Astrocyte of the spinal cord (primary cell): ENCODE results near the gene TMEM242.

Experiments used
- DNase-seq: peaks from one replicate; pipeline ENCODE4 v3.0.0; 2011; ENCODE audit warnings: low read depth, low spot score
- H3K4me3 ChIP-seq: 2 replicates; pipeline ENCODE4 v1.5.1; 2011; ENCODE audit warnings: low read depth, mild to moderate bottlenecking, low read length, moderate library complexity
- CTCF ChIP-seq: IDR thresholded peaks from 2 replicates; pipeline ENCODE4 v1.5.1; 2012; ENCODE audit warnings: low read depth, mild to moderate bottlenecking, low read length, inconsistent platforms
- in situ Hi-C: cut with HindIII; loops from 2 replicates; pipeline ENCODE4 v1.10.0; 2017; ENCODE audit warnings: low sequenced_read_pairs

TMEM242 gene

GRCh38 chr6:157260735-157261410 lies 62.4 kb downstream of the TMEM242 start:
- in situ Hi-C loops, result no loop called here
- DNase-seq, result no peak
- TF ChIP-seq CTCF, result no peak
- H3K4me3 ChIP-seq, result no peak overlapping the region

- no peak for TF ChIP-seq CTCF
- DNase-seq, result no peak
- H3K4me3 ChIP-seq, result no peak overlapping the region
- in situ Hi-C loops, result no loop called here
Measured at GRCh38 chr6:157259443-157259842, 63.9 kb downstream of the TMEM242 start.

GRCh38 chr6:157258878-157259277 lies 64.4 kb downstream of the TMEM242 start:
- no peak for DNase-seq
- H3K4me3 ChIP-seq, result no peak overlapping the region
- in situ Hi-C loops, result no loop called here
- no peak for TF ChIP-seq CTCF

GRCh38 chr6:157255079-157255478 lies 68.2 kb downstream of the TMEM242 start:
- no peak overlapping the region for H3K4me3 ChIP-seq
- in situ Hi-C loops, result no loop called here
- TF ChIP-seq CTCF, result no peak
- DNase-seq, result no peak

- no peak for TF ChIP-seq CTCF
- no peak for DNase-seq
- in situ Hi-C loops, result no loop called here
- no peak overlapping the region for H3K4me3 ChIP-seq
Measured at GRCh38 chr6:157254538-157254937, 68.8 kb downstream of the TMEM242 start.

- no peak for DNase-seq
- H3K4me3 ChIP-seq, result no peak overlapping the region
- in situ Hi-C loops, result no loop called here
- TF ChIP-seq CTCF, result no peak
Measured at GRCh38 chr6:157253699-157254098, 69.6 kb downstream of the TMEM242 start.
